OCI-LY7 (cell line): ENCODE data around the gene ZNF438.

Experiments
- EZH2phosphoT487 ChIP-seq: fragments of 200-600 bp; sonication (generic); IDR thresholded peaks from 2 replicates; pipeline ENCODE4 v1.6.1; 2018; ENCODE audit warnings: low read depth, borderline replicate concordance, mild to moderate bottlenecking, mixed run types, antibody characterized with exemption, low read length, moderate library complexity, mixed read lengths
- TF ChIP-seq, protein P1 (sequence below): fragments of 200-600 bp; sonication (generic); conservative IDR thresholded peaks from 2 replicates; pipeline ENCODE4 v1.5.1; 2014; ENCODE audit warnings: mild to moderate bottlenecking, antibody characterized with exemption, low read length, moderate library complexity, mixed read lengths

DNA sequence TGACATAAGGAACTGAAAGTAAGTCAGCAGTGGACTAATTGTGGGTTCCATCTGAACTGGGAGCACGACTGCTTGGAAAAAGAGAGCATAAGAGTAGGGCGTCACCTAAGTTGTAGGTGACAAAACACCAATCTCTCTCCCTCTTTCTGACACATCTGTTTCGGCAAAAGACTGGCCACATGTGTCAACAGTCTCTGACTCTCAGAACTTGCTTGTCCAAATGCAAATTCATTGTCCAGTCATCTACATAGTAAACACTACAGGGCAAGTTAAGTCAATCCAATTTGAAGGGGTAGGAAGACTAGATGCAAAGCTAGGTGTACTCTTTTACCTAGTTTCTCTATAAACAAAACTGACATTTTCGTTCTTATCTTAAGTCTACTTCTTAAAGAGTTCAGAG is 87.7 kb downstream of the ZNF438 start:
- TF ChIP-seq, protein P1, sequence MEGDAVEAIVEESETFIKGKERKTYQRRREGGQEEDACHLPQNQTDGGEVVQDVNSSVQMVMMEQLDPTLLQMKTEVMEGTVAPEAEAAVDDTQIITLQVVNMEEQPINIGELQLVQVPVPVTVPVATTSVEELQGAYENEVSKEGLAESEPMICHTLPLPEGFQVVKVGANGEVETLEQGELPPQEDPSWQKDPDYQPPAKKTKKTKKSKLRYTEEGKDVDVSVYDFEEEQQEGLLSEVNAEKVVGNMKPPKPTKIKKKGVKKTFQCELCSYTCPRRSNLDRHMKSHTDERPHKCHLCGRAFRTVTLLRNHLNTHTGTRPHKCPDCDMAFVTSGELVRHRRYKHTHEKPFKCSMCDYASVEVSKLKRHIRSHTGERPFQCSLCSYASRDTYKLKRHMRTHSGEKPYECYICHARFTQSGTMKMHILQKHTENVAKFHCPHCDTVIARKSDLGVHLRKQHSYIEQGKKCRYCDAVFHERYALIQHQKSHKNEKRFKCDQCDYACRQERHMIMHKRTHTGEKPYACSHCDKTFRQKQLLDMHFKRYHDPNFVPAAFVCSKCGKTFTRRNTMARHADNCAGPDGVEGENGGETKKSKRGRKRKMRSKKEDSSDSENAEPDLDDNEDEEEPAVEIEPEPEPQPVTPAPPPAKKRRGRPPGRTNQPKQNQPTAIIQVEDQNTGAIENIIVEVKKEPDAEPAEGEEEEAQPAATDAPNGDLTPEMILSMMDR = no peak
- no peak for TF ChIP-seq EZH2phosphoT487
